ENCODE results near the gene TNFRSF12A.

- peak; percentile 46 for TF ChIP-seq POLR2AphosphoS5 (IDR thresholded peaks at IDR 0.05; ENCODE audit: low read depth, low read length)
- TF ChIP-seq CTCF (IDR thresholded peaks at IDR 0.05), result no peak
- no peak for TF ChIP-seq REST (IDR thresholded peaks at IDR 0.05; ENCODE audit: insufficient read depth in 1 of 2, low read depth in 2 of 2, low read length in 1 of 2)
These were observed 10.4 kb upstream of the TNFRSF12A start for GRCh38 chr16:3009568-3010390.
